Measurements from ENCODE around the gene FAP.
A peak's percentile ranks its signal among the peaks of the same experiment; 100 is the strongest.

Gene FAP

DNA sequence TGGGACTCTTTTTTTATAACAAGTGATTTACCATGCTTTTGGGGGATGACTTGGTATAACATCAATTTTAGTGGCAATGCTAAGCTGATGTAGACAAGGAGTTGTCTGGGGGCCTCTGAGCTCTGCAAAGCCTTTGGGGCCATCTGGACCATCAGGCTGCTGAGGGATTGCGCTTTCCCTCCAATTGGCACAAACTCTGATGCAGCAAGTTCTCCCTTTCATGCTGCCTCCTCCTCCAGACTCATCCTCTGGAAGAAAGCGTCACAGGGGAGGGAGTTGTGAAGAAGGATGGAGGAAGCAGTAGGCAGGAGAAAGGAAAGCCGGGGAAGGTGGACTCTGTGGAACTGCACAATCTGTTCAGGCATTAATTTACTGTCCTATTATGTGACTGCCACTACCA, 10.2 kb upstream of the FAP start:
- DNase-seq (no peak), ATAC-seq (no peak)
- Mint-ChIP-seq H3K4me1 (no peaks in the 10 kb centered on the region), H3K9me3 (no peaks in the 10 kb centered on the region), H3K4me3 (no peak overlapping the region), H3K27me3 (peaks cover 17% of the 10 kb centered on the region), H3K27ac (no peak overlapping the region)

DNA sequence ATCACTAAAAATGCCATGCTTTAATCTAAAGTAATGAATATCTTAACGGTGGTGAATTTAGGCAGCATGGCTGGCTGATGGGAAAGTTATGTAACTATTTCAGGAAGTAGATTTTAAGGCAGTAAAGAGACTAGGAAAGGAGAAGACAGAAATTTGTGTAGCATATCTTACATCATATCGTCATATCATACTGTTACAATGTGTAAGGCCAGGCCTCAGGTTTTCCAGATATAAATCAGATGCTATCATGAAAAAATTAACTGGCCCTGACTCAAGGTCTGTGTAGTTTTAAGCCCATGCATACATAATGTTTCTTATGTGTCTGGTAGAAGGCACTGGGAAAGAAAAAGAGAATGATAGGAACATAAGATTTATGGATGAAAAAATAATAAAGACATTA, 8.9 kb upstream of the FAP start:
- no peak for ATAC-seq
- no peak overlapping the region for H3K4me3 Mint-ChIP-seq
- no peaks in the 10 kb centered on the region for H3K9me3 Mint-ChIP-seq
- peaks cover 15% of the 10 kb centered on the region for H3K27me3 Mint-ChIP-seq
- no peak overlapping the region for H3K27ac Mint-ChIP-seq
- no peak for DNase-seq
- H3K4me1 Mint-ChIP-seq: no peaks in the 10 kb centered on the region

DNA sequence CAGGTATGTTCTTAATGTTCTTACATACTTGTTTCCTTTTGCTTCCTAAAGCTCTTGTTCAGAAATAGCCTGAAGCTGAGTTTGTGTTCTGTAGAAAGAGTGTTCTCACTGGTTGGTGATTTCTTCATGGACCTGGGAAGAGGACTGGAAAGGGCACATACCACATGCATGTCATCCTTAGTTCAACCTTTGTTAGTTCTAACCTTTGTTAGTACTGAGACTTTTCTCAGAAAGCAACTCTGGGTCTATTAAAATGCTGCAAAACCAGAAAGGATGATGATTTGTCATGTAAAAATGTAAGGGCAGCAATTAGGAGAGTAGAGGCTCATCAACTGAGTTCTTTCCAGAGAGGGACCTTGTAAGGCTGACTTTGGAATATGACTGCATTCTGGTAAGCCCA, 2.5 kb upstream of the FAP start:
- no peaks in the 10 kb centered on the region for H3K9me3 Mint-ChIP-seq
- no peak for DNase-seq
- no peak overlapping the region for H3K27ac Mint-ChIP-seq

DNA sequence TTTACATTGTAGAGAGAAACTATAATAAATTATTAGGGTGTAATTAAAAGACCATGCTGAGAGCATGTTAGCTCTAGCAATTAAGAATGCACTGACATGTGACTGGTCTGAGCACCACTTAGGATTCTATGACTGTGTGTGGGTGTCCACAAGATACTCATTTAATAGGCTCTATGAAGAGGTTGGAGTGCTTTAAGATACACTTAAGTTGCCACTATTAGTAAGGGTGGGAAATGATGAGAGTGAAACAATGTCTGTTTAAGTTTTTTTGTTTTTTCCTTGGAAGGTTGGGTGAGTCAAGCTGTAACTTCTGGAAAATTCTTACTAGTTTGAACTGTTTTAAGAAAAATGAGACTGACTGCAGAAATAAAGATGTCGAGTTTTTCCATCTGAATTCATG, 1.8 kb upstream of the FAP start:
- H3K4me3 Mint-ChIP-seq: no peak overlapping the region
- no peaks in the 10 kb centered on the region for H3K9me3 Mint-ChIP-seq
- ATAC-seq (no peak), DNase-seq (no peak)
- H3K4me1 Mint-ChIP-seq: no peaks in the 10 kb centered on the region
- H3K27ac Mint-ChIP-seq: no peak overlapping the region
- peaks cover 16% of the 10 kb centered on the region for H3K27me3 Mint-ChIP-seq

More for the DNA sequence above, 2.5 kb upstream of the FAP start:
- peaks cover 18% of the 10 kb centered on the region for H3K27me3 Mint-ChIP-seq
- no peak for ATAC-seq
- H3K4me1 Mint-ChIP-seq: no peaks in the 10 kb centered on the region
- H3K4me3 Mint-ChIP-seq: no peak overlapping the region

DNA sequence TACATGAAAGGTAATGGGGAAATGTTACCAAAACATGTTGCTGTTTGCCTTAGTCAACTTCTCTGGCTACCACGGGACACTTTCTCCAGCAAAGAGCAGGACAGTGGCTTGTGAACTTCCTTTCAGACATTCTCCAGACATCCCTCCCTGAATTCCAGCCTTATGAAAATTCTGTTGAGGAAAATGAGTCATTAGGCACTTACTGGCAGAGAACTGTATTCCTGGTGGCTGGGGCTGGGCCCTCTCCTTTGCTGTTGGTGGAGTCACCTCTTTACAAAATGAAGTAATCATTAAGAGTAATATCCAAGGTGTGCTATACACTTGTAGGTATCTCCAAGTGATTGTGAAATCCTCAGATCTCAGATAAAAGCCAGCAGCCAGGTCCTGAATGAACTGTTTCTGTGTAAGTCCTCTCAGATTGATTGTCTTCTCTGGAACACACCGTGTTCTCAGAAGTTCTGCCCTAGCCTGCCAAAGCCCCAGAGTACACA, 1.3 kb upstream of the FAP start:
- H3K27ac Mint-ChIP-seq: no peak overlapping the region

DNA sequence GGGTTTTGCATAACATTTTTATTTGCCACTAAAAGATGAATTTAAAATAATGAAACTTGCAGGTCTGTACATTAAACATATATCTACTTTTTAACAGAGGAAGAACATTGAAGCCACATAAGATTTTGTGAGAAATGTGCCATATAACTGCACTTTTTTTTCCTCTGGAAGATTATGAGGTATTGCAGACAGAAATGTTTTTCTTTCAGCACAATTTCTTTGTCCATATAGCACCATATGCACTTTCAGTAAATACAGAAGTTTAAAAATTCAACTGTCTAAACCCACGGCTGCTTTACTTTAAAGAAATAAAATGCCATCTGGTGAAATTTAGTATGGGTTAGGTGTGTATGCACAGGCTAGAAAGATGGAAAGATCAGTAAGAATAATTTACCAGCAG, 470 bp upstream of the FAP start:
- ATAC-seq: no peak
- no peaks in the 10 kb centered on the region for H3K4me1 Mint-ChIP-seq
- H3K9me3 Mint-ChIP-seq: no peaks in the 10 kb centered on the region
- no peak overlapping the region for H3K4me3 Mint-ChIP-seq
- peaks cover 16% of the 10 kb centered on the region for H3K27me3 Mint-ChIP-seq
- H3K27ac Mint-ChIP-seq: no peak overlapping the region
- no peak for DNase-seq

More for the DNA sequence above, 1.3 kb upstream of the FAP start:
- H3K27me3 Mint-ChIP-seq: peaks cover 16% of the 10 kb centered on the region
- no peaks in the 10 kb centered on the region for H3K4me1 Mint-ChIP-seq
- DNase-seq (no peak), ATAC-seq (no peak)
- H3K9me3 Mint-ChIP-seq: no peaks in the 10 kb centered on the region
- H3K4me3 Mint-ChIP-seq: no peak overlapping the region

DNA sequence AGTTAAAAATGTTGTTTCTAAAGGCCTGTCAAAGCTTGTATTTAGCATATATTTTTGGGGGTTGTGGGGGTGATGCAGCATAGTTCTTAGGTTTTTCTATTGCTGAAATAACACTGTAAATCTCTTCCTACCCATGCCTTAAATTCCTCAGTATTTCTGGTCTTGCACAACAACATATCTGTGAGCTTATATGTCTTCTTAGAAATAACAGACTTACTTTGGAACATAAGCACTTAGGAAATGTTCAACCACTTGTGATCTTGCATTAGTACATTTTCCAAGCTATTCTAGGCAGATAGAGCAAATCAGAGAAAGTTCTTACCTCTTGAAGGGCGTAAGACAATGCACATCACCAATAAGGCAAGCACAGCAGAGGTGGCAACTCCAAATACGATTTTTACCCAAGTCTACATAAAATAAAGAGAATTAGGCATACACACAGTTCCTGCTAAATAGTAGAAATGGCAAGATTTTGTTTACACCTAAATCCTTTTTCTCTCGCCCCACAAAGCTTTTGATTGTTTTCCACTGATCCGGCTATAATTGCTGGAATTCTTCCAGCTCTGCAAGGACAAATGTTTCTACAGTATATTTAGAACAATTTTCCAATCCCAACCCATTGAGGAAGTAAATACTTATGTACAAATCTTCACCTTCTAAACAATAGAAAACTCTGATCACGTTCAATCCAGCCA, 512 bp downstream of the FAP start:
- DNase-seq (no peak), ATAC-seq (no peak)
- Mint-ChIP-seq H3K9me3 (no peaks in the 10 kb centered on the region), H3K27ac (no peak overlapping the region), H3K4me3 (no peak overlapping the region), H3K27me3 (peaks cover 16% of the 10 kb centered on the region), H3K4me1 (no peaks in the 10 kb centered on the region)

DNA sequence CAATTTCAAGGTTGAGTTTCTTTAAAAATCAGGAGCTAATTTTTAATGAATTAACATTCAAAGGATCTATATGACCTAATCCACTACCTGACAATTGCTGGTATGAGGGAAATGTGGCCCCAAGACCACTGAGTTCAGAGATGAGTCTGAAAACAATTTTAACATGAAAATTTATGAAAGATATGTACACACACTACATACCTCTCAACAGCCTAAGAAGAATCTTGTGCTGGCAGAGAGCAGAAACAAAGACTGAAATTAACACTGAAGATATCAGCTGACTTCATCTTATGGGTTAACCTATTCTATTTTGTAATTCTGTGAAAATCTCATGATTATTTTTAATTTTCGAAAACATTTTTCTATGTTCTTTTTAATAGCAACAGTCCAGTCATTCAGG, 1.7 kb downstream of the FAP start:
- no peak for DNase-seq
- Mint-ChIP-seq H3K27me3 (peaks cover 16% of the 10 kb centered on the region), H3K27ac (no peak overlapping the region), H3K4me3 (no peak overlapping the region), H3K9me3 (no peaks in the 10 kb centered on the region), H3K4me1 (no peaks in the 10 kb centered on the region)
- ATAC-seq: no peak

DNA sequence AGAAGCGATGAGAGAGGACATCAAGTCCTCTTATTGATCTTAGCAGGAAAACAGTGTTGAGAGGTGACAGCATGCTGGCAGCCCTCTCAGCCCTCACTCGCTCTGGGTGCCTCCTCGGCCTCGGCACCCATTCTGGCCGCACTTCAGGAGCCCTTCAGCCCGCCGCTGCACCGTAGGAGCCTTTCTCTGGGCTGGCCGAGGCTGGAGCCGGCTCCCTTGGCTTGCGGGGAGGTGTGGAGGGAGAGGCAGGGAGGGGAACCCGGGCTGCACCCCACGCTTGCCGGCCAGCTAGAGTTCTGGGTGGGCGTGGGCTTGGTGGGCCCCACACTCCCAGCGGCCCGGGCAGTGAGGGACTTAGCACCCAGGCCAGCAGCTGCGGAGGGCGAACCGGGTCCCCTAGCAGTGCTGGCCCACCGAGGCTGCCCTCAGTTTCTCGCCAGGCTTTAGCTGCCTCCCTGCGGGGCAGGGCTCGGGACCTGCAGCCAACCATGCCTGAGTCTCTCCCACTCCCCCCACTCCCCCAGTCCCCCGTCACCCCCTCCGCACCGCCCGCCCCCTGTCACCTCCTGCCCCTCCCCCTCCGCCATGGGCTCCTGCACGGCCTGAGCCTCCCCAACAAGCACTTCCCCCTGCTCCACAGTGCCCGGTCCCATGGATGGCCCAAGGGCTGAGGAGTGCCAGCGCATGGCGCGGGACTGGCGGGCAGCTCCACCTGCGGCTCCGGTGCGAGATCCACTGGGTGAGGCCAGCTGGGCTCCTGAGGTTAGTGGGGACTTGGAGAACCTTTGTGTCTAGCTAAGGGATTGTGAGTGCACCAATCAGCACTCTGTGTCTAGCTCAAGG, 8.4 kb downstream of the FAP start:
- Mint-ChIP-seq H3K27me3 (peaks cover 25% of the 10 kb centered on the region), H3K4me3 (no peak overlapping the region), H3K27ac (no peak overlapping the region), H3K4me1 (no peaks in the 10 kb centered on the region), H3K9me3 (no peaks in the 10 kb centered on the region)
- DNase-seq (no peak), ATAC-seq (peak; percentile 46)

DNA sequence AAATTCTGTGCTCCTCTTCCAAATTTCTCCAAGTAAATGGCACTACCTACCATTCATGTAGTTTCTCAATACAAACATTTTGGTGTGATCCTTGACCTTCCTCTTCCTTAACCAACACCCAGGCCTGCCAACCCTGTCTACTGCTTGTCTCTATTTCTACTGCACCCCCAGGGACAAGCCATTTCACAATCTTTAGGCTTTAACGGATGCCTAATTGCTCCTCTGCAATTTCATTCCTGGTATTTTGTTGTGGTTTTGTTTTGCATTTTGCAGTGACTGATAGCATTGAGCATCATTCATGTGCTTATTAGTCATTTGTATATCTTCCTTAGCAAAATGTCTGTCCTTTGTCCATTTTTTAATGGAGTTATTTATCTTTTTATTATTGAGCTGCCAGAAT, 10.0 kb downstream of the FAP start:
- ATAC-seq (no peak), DNase-seq (no peak)
- Mint-ChIP-seq H3K27ac (no peak overlapping the region), H3K4me3 (no peak overlapping the region), H3K9me3 (no peaks in the 10 kb centered on the region), H3K27me3 (peaks cover 25% of the 10 kb centered on the region), H3K4me1 (no peaks in the 10 kb centered on the region)

DNA sequence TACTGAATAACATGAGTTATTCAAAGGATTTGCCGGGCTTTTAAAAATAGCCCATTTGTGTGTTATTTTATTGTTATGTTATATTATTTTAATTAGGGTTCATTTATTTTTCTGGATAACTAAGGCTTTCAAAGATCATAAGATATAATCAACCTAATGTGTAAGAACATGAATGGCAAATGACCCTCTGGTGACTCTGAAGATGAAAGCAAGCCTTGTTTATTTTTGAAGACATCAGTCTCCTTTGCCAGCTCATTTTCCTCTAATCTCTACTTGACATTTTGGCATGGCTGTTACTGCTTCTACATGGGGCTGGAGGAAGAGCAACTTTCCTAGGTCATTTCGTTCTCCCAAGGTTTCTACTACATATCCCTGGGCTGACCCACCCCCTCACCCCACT, 10.6 kb downstream of the FAP start:
- H3K27ac Mint-ChIP-seq: no peak overlapping the region
- H3K4me1 Mint-ChIP-seq: no peaks in the 10 kb centered on the region
- H3K27me3 Mint-ChIP-seq: peaks cover 25% of the 10 kb centered on the region
- H3K9me3 Mint-ChIP-seq: no peaks in the 10 kb centered on the region
- DNase-seq: no peak
- no peak for ATAC-seq
- no peak overlapping the region for H3K4me3 Mint-ChIP-seq

DNA sequence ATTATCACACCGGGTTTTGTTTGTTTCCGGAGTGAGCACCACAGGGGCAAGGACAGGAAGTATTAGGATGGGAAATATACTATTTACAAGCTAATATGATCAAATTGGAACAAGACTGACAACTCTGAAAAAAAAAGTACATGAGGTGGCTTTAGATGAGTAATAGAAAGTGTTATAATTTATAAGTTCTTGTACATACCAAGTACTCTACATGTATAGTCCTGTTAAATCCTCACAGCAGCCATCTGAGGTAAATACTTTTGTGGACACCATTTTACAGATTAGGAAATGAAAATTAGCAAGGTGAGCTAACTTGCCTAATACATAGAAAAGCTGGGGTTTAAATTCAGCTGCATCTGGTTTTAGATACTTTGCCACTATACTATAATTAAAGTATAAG, 11.2 kb downstream of the FAP start:
- ATAC-seq (no peak), DNase-seq (no peak)
- Mint-ChIP-seq H3K27ac (no peak overlapping the region), H3K4me1 (no peaks in the 10 kb centered on the region), H3K9me3 (no peaks in the 10 kb centered on the region), H3K4me3 (no peak overlapping the region), H3K27me3 (peaks cover 25% of the 10 kb centered on the region)

DNA sequence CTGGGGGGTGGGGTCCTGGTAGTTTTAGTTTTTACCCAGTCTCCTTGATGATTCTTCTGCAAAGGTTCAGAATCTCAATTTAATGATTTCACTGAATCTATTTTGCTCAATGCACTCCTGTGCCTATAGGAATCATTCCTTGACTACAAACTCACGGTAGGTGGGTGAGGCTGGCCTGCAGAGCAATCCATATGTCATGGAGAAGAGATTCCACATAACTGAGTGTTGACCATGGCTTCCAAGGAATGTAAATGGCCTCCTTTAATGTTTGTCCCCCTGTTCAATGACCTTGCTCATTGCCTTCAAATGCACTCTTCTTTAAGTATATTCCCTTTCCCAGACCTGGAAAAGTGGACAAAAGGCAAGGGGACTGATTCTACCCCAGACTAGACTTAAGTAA, 12.5 kb downstream of the FAP start:
- DNase-seq (no peak), ATAC-seq (no peak)
- no peak overlapping the region for H3K4me3 Mint-ChIP-seq
- no peak overlapping the region for H3K27ac Mint-ChIP-seq
- H3K27me3 Mint-ChIP-seq: peaks cover 25% of the 10 kb centered on the region
- no peaks in the 10 kb centered on the region for H3K9me3 Mint-ChIP-seq
- H3K4me1 Mint-ChIP-seq: no peaks in the 10 kb centered on the region

DNA sequence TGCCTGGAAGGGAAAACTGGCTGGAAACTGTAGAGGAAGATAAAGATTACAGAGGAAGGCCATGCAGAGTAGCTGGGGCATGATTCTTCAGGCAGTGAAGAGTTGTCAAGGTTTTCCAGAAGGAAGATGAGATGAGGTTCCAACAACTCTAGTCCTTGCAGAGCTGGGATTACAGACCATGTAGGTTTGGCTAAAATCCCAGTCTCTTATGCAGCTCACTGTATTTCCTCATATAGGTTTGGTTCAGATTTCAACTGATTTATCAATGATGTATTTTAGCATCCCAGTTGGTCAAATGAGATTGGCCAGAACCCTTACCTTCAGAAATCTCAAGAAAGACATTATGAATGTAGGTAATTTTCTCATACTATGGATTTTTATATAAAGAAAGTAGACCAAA, 16.4 kb downstream of the FAP start:
- DNase-seq (no peak), ATAC-seq (no peak)
- H3K4me1 Mint-ChIP-seq: no peaks in the 10 kb centered on the region
- H3K4me3 Mint-ChIP-seq: no peak overlapping the region
- peaks cover 19% of the 10 kb centered on the region for H3K27me3 Mint-ChIP-seq
- H3K27ac Mint-ChIP-seq: no peak overlapping the region
- no peaks in the 10 kb centered on the region for H3K9me3 Mint-ChIP-seq

DNA sequence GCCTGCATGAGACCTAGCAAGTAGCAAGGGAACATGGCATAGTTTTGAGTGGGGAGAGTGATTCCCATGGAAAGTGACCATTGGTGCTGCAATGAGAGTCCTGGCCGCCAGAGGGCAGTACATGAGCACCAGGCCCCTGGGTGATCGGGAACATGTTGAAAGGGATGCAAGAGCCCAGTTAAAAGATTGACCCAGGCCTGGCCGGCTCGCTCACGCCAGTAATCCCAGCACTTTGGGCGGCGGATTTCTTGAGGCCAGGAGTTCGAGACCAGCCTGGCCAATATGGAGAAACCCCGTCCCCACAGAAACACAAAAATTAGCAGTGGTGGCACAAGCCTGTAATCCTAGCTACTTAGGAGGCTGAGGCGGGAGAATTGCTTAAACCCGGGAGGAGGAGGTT, 22.2 kb downstream of the FAP start:
- no peaks in the 10 kb centered on the region for H3K9me3 Mint-ChIP-seq
- peaks cover 5% of the 10 kb centered on the region for H3K4me1 Mint-ChIP-seq
- peak; percentile 47 to 49 for DNase-seq
- ATAC-seq: peak; percentile 67
- H3K27ac Mint-ChIP-seq: no peak overlapping the region
- no peak overlapping the region for H3K4me3 Mint-ChIP-seq
- H3K27me3 Mint-ChIP-seq: peaks cover 45% of the 10 kb centered on the region

DNA sequence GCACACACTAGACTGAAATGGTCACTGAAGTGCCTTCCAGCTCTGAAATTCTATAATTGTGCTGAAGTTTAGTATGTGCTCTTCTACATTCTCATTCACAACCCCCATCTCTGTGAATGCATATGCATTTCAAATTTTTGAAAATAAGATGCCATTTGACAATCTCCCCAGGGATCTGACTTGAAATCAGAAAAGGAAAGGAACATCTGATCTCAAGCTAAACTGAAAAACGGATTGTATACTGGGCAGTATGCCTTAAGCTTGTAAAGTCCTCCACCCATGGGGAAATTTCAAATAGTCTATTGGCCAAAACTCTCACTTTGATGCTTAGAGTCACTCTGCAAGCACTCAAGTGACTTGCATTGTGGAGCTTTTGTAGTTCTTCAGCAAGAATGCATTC, 22.9 kb downstream of the FAP start:
- no peaks in the 10 kb centered on the region for H3K9me3 Mint-ChIP-seq

More for the DNA sequence above, 22.9 kb downstream of the FAP start:
- Mint-ChIP-seq H3K4me3 (no peak overlapping the region), H3K4me1 (peaks cover 5% of the 10 kb centered on the region), H3K27me3 (peaks cover 45% of the 10 kb centered on the region), H3K27ac (no peak overlapping the region)
- DNase-seq (no peak), ATAC-seq (no peak)
